GM12875 (cell line): ENCODE measurements around the gene CEACAM21.

Experiments
- H3K4me3 ChIP-seq: one replicate; pipeline ENCODE4 v1.5.1; 2011; ENCODE audit warnings: low read depth, low read length, control low read depth
- TF ChIP-seq, protein P1 (sequence below): IDR thresholded peaks from 2 replicates; pipeline ENCODE4 v1.5.1; 2011; ENCODE audit warnings: low read depth, mild to moderate bottlenecking, control low read depth, inconsistent platforms, low read length, moderate library complexity, borderline replicate concordance; ENCODE audit not compliant: insufficient read depth

Gene CEACAM21

DNA sequence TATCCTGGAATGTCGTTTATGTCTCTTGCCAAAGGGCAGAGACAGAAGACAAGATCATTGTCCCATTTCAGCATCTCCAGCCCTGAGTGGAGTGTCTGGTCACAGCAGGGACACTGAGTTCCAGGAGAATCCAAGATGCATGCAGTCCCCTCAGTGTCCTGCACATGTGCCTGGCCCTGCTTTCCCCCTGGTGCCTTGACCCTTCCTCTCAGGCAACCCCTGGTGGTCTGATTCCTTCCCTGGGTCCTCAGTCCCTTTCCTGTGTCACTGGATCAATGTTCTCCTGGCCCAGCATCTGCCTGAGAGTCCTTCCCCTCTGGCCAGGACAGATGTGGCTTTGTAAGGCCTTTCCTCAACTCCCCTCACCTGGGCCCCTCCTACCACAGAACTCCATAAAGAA is 9.0 kb downstream of the CEACAM21 start:
- H3K4me3 ChIP-seq = no peak overlapping the region
- TF ChIP-seq, protein P1, sequence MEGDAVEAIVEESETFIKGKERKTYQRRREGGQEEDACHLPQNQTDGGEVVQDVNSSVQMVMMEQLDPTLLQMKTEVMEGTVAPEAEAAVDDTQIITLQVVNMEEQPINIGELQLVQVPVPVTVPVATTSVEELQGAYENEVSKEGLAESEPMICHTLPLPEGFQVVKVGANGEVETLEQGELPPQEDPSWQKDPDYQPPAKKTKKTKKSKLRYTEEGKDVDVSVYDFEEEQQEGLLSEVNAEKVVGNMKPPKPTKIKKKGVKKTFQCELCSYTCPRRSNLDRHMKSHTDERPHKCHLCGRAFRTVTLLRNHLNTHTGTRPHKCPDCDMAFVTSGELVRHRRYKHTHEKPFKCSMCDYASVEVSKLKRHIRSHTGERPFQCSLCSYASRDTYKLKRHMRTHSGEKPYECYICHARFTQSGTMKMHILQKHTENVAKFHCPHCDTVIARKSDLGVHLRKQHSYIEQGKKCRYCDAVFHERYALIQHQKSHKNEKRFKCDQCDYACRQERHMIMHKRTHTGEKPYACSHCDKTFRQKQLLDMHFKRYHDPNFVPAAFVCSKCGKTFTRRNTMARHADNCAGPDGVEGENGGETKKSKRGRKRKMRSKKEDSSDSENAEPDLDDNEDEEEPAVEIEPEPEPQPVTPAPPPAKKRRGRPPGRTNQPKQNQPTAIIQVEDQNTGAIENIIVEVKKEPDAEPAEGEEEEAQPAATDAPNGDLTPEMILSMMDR = no peak

DNA sequence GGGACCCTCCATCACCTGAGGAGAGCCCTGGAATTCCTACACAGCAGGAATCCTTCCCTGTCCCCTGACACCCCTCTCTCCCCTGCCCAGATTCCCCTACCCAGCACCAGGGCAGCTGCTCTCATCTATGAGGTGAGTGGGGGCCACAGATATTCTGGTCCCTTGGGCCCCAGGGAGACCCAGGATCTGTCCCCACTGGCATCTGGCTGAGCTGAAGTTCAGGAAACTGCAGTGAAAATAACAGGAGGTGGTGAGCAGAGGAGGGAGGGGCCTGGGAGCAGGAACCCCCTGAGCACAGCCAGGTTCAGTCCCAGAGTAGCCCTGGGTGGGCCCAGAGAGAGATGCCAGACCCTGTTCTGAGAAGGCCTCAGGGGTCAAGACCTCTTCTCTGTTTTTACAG is 10.1 kb downstream of the CEACAM21 start:
- TF ChIP-seq, protein P1 = no peak
- H3K4me3 ChIP-seq = no peak overlapping the region

DNA sequence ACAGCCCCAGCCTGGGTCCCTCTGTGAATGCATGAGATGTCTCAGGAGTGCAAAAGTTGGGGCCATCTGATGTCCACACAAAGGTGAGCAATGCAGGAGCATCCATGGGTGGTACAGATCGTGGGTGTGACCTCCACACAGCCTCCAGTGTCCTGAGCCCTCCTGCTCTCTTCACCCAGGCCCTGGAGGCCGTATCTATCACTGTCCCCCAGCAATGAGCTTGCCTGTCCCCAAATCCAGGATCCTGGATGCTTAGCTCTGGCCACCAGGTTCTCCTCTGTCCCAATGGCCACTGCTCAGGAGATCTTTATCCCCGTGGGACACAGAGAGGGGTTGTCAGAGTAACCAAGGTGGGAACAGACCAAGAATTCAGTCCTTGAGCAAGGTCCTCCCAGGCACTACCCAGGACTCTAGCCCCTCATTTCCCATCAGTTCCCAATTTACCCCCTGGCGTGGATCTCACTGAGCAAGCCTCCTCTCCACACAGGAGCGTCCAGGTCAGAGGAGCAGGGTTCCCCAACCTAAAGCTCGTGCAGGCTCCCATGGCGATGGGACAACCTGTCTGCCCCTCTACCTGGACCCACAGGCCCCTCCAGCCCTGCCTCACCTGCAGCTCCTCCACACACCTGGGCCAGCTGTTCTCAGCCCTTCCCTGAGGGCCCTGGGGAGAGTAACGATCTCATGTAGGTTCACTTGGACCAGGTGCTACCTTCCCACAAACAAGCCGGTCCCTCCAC is 11.3 kb downstream of the CEACAM21 start:
- H3K4me3 ChIP-seq = no peak overlapping the region
- TF ChIP-seq, protein P1 = no peak

DNA sequence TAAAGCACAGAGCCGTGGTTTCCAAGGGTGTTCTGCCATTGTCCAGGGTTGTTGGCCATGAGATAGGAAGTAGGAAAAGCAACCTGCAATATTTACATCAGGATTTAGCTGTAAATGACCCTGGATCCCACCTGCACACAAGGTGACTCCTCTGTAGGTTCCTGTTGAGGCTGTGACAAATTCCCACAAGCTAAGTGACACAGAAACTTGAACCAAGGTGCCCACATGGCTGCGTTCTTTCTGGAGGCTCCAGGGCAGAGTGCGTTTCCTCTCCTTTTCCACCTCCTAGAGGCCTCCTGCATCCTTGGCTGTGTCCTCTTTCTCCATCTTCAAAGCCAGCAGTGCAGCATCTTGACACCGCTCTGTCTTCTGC is 11.9 kb downstream of the CEACAM21 start:
- no peak overlapping the region for H3K4me3 ChIP-seq
- TF ChIP-seq, protein P1 = no peak

DNA sequence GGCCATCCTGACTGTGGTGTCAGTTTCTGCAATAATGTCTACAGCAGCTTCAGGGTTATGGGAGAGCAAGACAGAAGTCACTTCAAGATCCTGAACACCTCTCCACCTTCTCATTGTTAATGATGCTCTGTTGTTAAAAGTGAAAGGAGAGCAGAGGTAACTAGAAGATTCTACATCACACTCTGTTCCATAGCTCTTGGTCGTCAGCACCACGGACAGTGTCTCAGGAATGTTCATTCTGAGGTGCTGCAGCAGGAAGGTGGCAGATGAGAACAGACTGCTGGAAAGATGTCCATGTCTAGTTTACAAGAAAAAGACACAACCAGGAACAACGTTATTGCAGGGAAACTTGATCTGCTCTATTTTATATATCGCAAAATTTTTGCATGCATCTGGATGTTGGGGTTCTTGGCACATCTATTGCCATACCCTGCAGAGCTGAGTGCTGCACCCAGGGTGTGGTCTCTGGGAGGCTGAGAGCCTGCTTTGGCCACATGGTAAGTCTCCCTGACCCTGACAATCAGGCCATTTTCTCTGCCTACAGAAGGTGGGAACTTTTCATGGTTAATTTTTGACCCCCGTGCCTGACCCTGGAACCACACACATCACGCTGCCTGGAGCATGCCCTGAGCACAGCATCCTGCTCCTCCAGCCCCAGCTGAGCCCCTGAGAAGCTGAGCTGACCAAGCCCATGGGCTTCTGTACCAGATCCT is 12.7 kb downstream of the CEACAM21 start:
- TF ChIP-seq, protein P1 = no peak

DNA sequence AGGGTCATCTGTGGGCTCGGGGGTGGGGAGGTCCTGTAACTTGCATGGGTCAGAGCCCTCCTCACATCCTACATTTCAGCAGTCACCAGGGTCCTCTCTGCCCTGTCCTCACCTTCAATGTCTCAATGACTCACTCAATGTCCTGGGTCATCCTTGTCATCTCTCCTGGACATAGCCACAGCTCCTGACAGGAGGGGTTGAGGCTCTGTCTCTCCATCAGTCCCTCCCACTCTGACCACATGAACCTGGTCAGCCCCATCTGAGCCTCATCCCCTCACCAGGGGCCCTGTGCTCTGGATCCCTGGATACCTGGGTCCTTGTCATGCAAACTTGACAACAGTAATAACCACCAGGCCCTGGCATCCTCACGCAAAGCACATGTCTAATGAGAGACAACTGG is 13.4 kb downstream of the CEACAM21 start:
- TF ChIP-seq, protein P1 = no peak
- H3K4me3 ChIP-seq = no peak overlapping the region

More for the DNA sequence above, 12.7 kb downstream of the CEACAM21 start:
- H3K4me3 ChIP-seq = no peak overlapping the region

DNA sequence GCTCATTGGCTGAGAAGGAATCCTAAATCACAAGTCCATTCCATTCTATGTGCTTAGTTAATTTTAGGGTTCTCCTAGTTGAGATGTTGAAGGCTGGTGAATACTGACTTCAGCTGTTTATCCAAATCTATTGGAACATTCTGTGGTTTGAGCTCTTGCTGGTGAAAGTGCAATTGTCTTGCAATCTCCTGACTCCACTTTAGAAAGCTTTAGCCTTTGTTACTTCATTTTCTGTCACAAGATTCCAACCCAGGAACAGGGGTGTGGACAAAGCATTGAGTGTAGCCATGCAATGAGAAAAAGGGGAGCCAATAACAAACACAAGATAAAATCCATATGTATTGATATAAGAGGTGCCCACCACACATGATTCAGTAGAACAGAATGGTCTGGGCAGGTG is 15.0 kb downstream of the CEACAM21 start:
- no peak overlapping the region for H3K4me3 ChIP-seq

More for the DNA sequence above, 15.0 kb downstream of the CEACAM21 start:
- TF ChIP-seq, protein P1 = no peak
